H1 (cell line): ENCODE data around the gene SUB1. TPM values are rescaled to one million over a fixed set of nuclear protein-coding genes. Genes with fewer than 3 reads are reported as not detected.

Source experiments
- CBX8 ChIP-seq: fragments of 300-800, 300-1000 bp; sonication (generic); IDR thresholded peaks from 2 replicates; pipeline ENCODE4 v1.7.1; 2016; ENCODE audit warnings: low read depth, low read length, borderline replicate concordance
- CTCF ChIP-seq, 3 experiments: IDR thresholded peaks; 1 replicate in 2 of 3; 2 replicates in 1 of 3; pipeline versions ENCODE4 v1.5.1 to v1.6.1; 2011; ENCODE audit warnings: low read length in 3 of 3, mild to moderate bottlenecking in 3 of 3, inconsistent platforms in 2 of 3, low read depth in 1 of 3, moderate library complexity in 1 of 3; ENCODE audit not compliant: insufficient read depth in 1 of 3; ENCODE audit errors: control extremely low read depth in 1 of 3
- KDM5A ChIP-seq: fragments of 200-600 bp; IDR thresholded peaks from 2 replicates; pipeline ENCODE4 v1.7.1; 2012; ENCODE audit warnings: mild to moderate bottlenecking, low read length, inconsistent platforms, mixed read lengths
- NANOG ChIP-seq: IDR thresholded peaks from 2 replicates; pipeline ENCODE4 v1.6.1; 2011; ENCODE audit warnings: low read length, low read depth, mild to moderate bottlenecking, inconsistent platforms; ENCODE audit not compliant: insufficient read depth, poor library complexity, severe bottlenecking
- NRF1 ChIP-seq: IDR thresholded peaks from 2 replicates; pipeline ENCODE4 v1.6.1; 2011; ENCODE audit warnings: mild to moderate bottlenecking, low read depth, low read length, improper control_type of control experiment
- SIN3A ChIP-seq, 2 experiments: IDR thresholded peaks in 1 of 2; conservative IDR thresholded peaks in 1 of 2; 2 replicates each; pipeline ENCODE4 v1.6.1; 2011 to 2012; ENCODE audit warnings: low read length in 2 of 2, improper control_type of control experiment in 1 of 2, low read depth in 1 of 2, mild to moderate bottlenecking in 1 of 2
- polyA plus RNA-seq, 7 experiments: library from polyadenylated mRNA; depleted of rRNA in 3 of 7; stranded (reverse) in 5 of 7; unstranded in 2 of 7; fragments of >200 nt in 5 of 7; fragments of 200-250 nt in 2 of 7; gene quantifications; 1 replicate in 5 of 7; 2 replicates in 1 of 7; 4 replicates in 1 of 7; pipeline versions ENCODE4 v1.2.1 to v1.2.3, GENCODE V29; 2011 to 2013; ENCODE audit warnings: missing spikeins in 2 of 7, mixed read lengths in 2 of 7
- total RNA-seq: library from RNA; stranded (reverse); fragmentation: NEBNext Ultra II Directional; extraction: Animal tissue kit (Norgen Biotek cat#: 25700); gene quantifications from 2 replicates; pipeline ENCODE4 v1.2.1, GENCODE V29; 2021

The SUB1 gene
- total and polyA plus RNA-seq, 2 of the 8 experiments (the other 6 are each of a cell fraction or from before 2014, with no cell fraction given): 83.9 to 325 TPM

DNA sequence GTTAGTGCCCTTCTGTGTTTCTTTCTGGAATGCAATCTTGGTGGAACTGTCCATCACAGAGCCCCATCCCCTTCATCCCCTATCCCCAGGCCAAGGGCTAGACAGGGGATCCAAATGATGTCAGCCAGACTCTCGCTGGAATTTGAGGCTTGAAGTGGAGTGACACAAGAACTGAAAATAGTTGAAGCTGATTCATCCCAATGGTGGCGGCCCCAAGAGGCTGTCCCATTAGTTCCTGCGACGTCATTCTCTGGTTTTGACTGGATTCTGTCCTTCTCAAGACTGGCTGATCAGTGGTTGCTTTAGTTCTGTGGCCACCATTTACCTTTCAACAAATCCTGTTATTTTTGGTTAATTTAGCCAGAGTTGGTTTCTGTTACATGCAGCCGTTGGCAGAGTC lies 59.9 kb downstream of the SUB1 start (continued):
- TF ChIP-seq KDM5A (no peak), SIN3A (conservative IDR thresholded peaks at IDR 0.05 in 1 of 2, IDR thresholded peaks at IDR 0.05 in 1 of 2; ENCODE audit: low read depth in 1 of 2, low read length in 2 of 2) (no peak), NRF1 (no peak), CBX8 (no peak), CTCF (IDR thresholded peaks at IDR 0.05; ENCODE audit: control extremely low read depth in 1 of 3, insufficient read depth in 1 of 3, low read depth in 1 of 3, low read length in 3 of 3) (no peak), NANOG (no peak)
